ENCODE results near the gene PITX1. TPM values are rescaled to one million over a fixed set of nuclear protein-coding genes. Genes with fewer than 3 reads are reported as not detected.
A peak's percentile ranks its signal among the peaks of the same experiment; 100 is the strongest.

The PITX1 gene
- total RNA-seq, 4 donors from 2014 or later = 0.13 to 0.44 TPM; not detected in 2

DNA sequence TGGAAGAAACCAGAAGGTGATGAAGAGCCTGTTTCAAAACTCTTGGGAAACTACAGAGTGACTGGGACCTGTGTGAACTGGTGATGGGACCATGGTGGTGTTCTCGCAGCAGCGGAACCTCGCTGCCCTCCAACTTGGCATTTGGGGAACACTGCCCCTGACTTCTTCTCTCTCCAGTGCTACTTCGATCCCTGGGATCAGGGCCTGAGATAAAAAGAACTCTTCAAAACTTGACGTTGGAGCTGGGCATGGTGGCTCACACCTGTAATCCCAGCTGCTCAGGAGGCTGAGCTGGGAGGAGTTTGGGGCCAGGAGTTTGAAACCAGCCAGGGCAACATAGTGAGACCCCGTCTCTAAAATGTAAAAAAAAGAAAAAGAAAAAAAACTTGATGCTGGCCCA lies 18.1 kb downstream of the PITX1 start:
- Histone ChIP-seq H3K27ac (no peak overlapping the region), H3K4me1 (peaks cover 8 to 16% of the 10 kb centered on the region in 2 donors), H3K4me3 (replicated peaks in 1 of 3) (no peak overlapping the region), H3K27me3 (no peaks in the 10 kb centered on the region), H3K9me3 (no peaks in the 10 kb centered on the region), H3K36me3 (no peaks in the 10 kb centered on the region)
- no peak for DNase-seq
- intact Hi-C loops (cut with DNase I) = no loop called here
- no peak for TF ChIP-seq POLR2A (IDR thresholded peaks at IDR 0.05)
- TF ChIP-seq CTCF (IDR thresholded peaks at IDR 0.05) = no peak
- 93 to 97% methylated on average over 6 of the region's 6 CpGs for WGBS, 2 donors

- H3K4me1 ChIP-seq = peaks cover 8 to 16% of the 10 kb centered on the region in 2 donors
- intact Hi-C loops (cut with DNase I) = no loop called here
- TF ChIP-seq CTCF (IDR thresholded peaks at IDR 0.05) = peak in 1 of 6 experiments; percentile 6
- no peak for TF ChIP-seq POLR2A (IDR thresholded peaks at IDR 0.05)
- DNase-seq = peak; percentile 81 to 83
- H3K4me3 ChIP-seq (replicated peaks in 1 of 3) = no peak overlapping the region
- WGBS, 2 donors = 32 to 36% methylated on average over 10 of the region's 10 CpGs
- no peaks in the 10 kb centered on the region for H3K36me3 ChIP-seq
- no peaks in the 10 kb centered on the region for H3K27me3 ChIP-seq
- H3K9me3 ChIP-seq = no peaks in the 10 kb centered on the region
- peak overlapping the region in 1 of 3 donors; percentile 48 for H3K27ac ChIP-seq
Observed at GRCh38 chr5:135013947-135014570, 20.0 kb downstream of the PITX1 start.

- no peaks in the 10 kb centered on the region for H3K27me3 ChIP-seq
- H3K9me3 ChIP-seq = no peaks in the 10 kb centered on the region
- 92% methylated on average over 7 of the region's 7 CpGs for WGBS, 2 donors
- TF ChIP-seq CTCF (IDR thresholded peaks at IDR 0.05) (no peak), POLR2A (IDR thresholded peaks at IDR 0.05) (no peak)
- H3K27ac ChIP-seq = no peak overlapping the region
- H3K4me3 ChIP-seq (replicated peaks in 1 of 3) = no peak overlapping the region
- H3K4me1 ChIP-seq = peaks cover 8 to 16% of the 10 kb centered on the region in 2 donors
- H3K36me3 ChIP-seq = no peaks in the 10 kb centered on the region
- intact Hi-C loops (cut with DNase I) = no loop called here
- DNase-seq = no peak
Observed at GRCh38 chr5:135013445-135013844, 20.6 kb downstream of the PITX1 start.

DNA sequence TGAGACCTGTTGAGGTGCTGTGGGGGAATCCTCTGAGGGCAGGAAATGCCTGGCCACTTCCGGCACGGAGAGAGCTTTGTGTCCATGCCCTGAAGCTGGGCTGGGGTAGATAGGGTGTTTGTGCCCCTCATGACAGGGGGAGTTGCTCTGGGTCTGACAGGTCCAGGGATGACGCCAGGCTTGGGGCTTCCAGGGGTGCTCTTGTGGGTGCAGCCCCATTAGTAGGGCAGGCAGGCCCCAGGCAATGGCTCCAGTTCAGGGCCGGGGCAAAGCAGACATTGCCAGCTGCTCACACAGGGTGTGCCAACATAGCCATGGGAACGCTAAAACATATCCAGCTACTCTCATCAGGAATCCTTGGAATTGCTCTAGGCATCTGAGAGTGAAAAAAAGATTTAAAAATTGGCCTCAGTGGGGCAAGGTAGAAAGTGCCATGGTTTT lies 21.1 kb downstream of the PITX1 start:
- no peak for TF ChIP-seq POLR2A (IDR thresholded peaks at IDR 0.05)
- no peak for TF ChIP-seq CTCF (IDR thresholded peaks at IDR 0.05)
- Histone ChIP-seq H3K4me1 (peaks cover 8 to 16% of the 10 kb centered on the region in 2 donors), H3K4me3 (replicated peaks in 1 of 3) (no peak overlapping the region), H3K36me3 (no peaks in the 10 kb centered on the region), H3K9me3 (no peaks in the 10 kb centered on the region), H3K27ac (no peak overlapping the region), H3K27me3 (no peaks in the 10 kb centered on the region)
- no peak for DNase-seq
- WGBS, 2 donors = 90 to 94% methylated on average over 5 of the region's 5 CpGs
- intact Hi-C loops (cut with DNase I) = no loop called here

- TF ChIP-seq POLR2A (IDR thresholded peaks at IDR 0.05) (no peak), CTCF (IDR thresholded peaks at IDR 0.05) (no peak)
- Histone ChIP-seq H3K9me3 (no peaks in the 10 kb centered on the region), H3K4me3 (replicated peaks in 1 of 3) (no peak overlapping the region), H3K4me1 (peaks cover 8 to 16% of the 10 kb centered on the region in 2 donors), H3K27ac (no peak overlapping the region), H3K27me3 (no peaks in the 10 kb centered on the region), H3K36me3 (no peaks in the 10 kb centered on the region)
- DNase-seq = no peak
- intact Hi-C loops (cut with DNase I) = no loop called here
- 100% methylated on average over 1 of the region's 2 CpGs for WGBS, 2 donors
Observed at GRCh38 chr5:135012033-135012588, 21.9 kb downstream of the PITX1 start.
